ENCODE results near the gene FRMD8. TPM values are rescaled to one million over a fixed set of nuclear protein-coding genes. Genes with fewer than 3 reads are reported as not detected.
A peak's percentile ranks its signal among the peaks of the same experiment; 100 is the strongest.

Gene FRMD8
- total RNA-seq, 1 experiment from 2014 or later = 22.7 TPM

- Histone ChIP-seq H2BK120ac (ENCODE audit: low read depth, low read length, poor library complexity, severe bottlenecking) (no peak overlapping the region), H3K23ac (ENCODE audit: insufficient read length, low read depth, low read length) (no peak overlapping the region), H2BK20ac (ENCODE audit: low read depth, low read length, poor library complexity, severe bottlenecking) (no peak overlapping the region), H3K27ac (ENCODE audit: insufficient read length, low read depth, low read length) (no peak overlapping the region), H3K4me2 (ENCODE audit: insufficient read depth, insufficient read length, low read length) (peak overlapping the region; percentile 26), H3K9me3 (ENCODE audit: control insufficient read depth, low read depth, low read length) (no peaks in the 10 kb centered on the region), H3K4me1 (ENCODE audit: insufficient read depth, low read length) (0 out of 2 replicates have a peak, but pooled peaks cover 2% of the 10 kb centered on the region), H3K79me2 (ENCODE audit: insufficient read depth, low read length) (no peaks in the 10 kb centered on the region), H3K56ac (ENCODE audit: insufficient read length, low read depth, low read length) (no peak overlapping the region), H4K20me1 (ENCODE audit: control insufficient read depth, insufficient read depth, insufficient read length) (no peaks in the 10 kb centered on the region), H3K14ac (ENCODE audit: insufficient read depth, low read length) (no peak overlapping the region), H2AK5ac (ENCODE audit: insufficient read length, low read length) (no peak overlapping the region), H2BK15ac (ENCODE audit: low read depth, low read length) (no peak overlapping the region), H3K18ac (ENCODE audit: insufficient read length, low read depth, low read length) (no peak overlapping the region), H3K79me1 (ENCODE audit: insufficient read depth, low read depth, low read length, poor library complexity, severe bottlenecking) (no peaks in the 10 kb centered on the region), H2AFZ (ENCODE audit: low read length) (no peak overlapping the region), H4K8ac (replicated peaks; ENCODE audit: insufficient read length, low read depth, low read length) (no peak overlapping the region), H2BK5ac (ENCODE audit: insufficient read length, low read length) (no peak overlapping the region), H3K27me3 (ENCODE audit: insufficient read depth, low read length) (no peaks in the 10 kb centered on the region), H3K23me2 (ENCODE audit: insufficient read length, low read depth, low read length, poor library complexity, severe bottlenecking) (no peaks in the 10 kb centered on the region), H4K5ac (ENCODE audit: insufficient read length, low read depth, low read length) (no peak overlapping the region), H3T11ph (ENCODE audit: low read length) (no peak overlapping the region), H3K9ac (ENCODE audit: extremely low read depth, insufficient read length, low read length) (no peak overlapping the region), H4K91ac (ENCODE audit: insufficient read length, low read depth, low read length) (no peak overlapping the region), H3K4ac (ENCODE audit: low read depth, low read length) (no peak overlapping the region), H2BK12ac (ENCODE audit: insufficient read length, low read depth, low read length) (no peak overlapping the region)
- no CpG with 5 or more reads among the region's 12 CpGs for WGBS (ENCODE audit: extremely low coverage, insufficient read length, low lambda C conversion rate)
- H3K27me3 Mint-ChIP-seq (ENCODE audit: low read depth) = peaks cover 3% of the 10 kb centered on the region
- H3K36me3 Mint-ChIP-seq (ENCODE audit: insufficient read depth in 1 of 3, low read depth in 3 of 3) = no peaks in the 10 kb centered on the region
- TF ChIP-seq, protein P1, sequence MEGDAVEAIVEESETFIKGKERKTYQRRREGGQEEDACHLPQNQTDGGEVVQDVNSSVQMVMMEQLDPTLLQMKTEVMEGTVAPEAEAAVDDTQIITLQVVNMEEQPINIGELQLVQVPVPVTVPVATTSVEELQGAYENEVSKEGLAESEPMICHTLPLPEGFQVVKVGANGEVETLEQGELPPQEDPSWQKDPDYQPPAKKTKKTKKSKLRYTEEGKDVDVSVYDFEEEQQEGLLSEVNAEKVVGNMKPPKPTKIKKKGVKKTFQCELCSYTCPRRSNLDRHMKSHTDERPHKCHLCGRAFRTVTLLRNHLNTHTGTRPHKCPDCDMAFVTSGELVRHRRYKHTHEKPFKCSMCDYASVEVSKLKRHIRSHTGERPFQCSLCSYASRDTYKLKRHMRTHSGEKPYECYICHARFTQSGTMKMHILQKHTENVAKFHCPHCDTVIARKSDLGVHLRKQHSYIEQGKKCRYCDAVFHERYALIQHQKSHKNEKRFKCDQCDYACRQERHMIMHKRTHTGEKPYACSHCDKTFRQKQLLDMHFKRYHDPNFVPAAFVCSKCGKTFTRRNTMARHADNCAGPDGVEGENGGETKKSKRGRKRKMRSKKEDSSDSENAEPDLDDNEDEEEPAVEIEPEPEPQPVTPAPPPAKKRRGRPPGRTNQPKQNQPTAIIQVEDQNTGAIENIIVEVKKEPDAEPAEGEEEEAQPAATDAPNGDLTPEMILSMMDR (conservative IDR thresholded peaks at IDR 0.05) = no peak
- H3K4me1 Mint-ChIP-seq = peaks cover 17 to 18% of the 10 kb centered on the region in 2 experiments
- H3K9me3 Mint-ChIP-seq = no peaks in the 10 kb centered on the region
- peak overlapping the region; percentile 81 to 96 (median 91); a peak in 5 of 7 replicates for H3K27ac Mint-ChIP-seq
- DNase-seq = peak; percentile 26
- peak overlapping the region in 1 of 2 experiments; percentile 25; a peak in 3 of 5 replicates for H3K4me3 Mint-ChIP-seq
Observed at GRCh38 chr11:65382804-65383368, 3.6 kb upstream of the FRMD8 start.

Data from H9 (cell line).